ENCODE measurements around the gene VAMP5.

- TF ChIP-seq POLR2A (IDR thresholded peaks at IDR 0.05; ENCODE audit: low read length) (no peak), GATA1 (IDR thresholded peaks at IDR 0.05; ENCODE audit: low read depth, low read length) (no peak)
Measured at GRCh38 chr2:85553184-85553583, 31.0 kb upstream of the VAMP5 start.
